ENCODE data around the gene CCDC71.

Gene CCDC71

DNA sequence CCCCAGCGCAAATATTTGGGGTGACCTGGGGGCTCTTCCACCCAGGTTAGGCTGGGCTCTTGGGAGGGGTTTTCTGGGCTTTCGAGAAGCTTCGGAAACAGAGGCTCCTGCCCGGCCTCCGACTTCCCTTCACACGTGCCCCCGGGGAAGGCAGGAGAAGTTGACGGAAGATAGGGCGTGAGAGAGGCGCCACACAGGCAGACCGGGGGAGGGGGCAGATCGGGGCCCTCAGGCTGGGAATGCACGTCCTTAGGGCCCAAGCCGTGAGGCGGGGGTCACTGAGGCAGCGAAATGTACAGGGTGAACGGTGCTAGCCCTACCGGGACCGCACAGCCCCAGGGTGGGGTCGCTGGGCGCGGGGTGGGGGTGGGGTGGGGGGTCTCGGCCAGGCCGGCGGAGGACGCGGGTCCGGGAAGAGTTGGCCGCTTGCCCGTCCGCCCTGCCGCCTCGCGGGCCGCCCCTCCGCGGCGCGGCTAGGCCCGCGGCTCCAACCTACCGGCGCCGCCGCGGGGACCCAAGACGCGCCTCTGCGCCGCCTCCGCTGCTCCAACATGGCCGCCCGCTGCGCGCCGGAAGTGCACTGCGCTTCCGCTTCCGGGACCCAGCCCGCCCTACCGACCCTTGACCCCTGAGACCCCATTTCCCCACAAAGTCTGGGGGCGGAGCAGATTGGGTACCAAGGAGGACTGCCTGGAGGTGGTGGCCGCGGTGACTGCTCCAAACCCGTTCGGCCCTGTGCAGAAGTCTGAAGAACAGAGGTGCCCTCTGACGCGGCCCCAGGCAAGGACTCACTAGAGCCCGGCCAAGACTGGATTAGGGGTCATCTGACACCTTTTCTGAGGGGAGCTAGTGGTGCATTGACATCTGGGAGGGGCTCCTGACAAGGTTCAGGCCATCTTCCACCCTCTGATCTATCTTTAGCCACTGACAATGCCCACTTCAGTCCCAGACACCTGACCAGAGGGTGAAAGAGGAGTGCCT is at the start of gene CCDC71:
CCDC71 (minus strand) TSS at position 561 of the 981 bp plus-strand sequence. CDS start 2,123 bp downstream, outside the sequence.
- H3K4me3 ChIP-seq (ENCODE audit: low read depth, low read length) = peak within 1 kb of the TSS; percentile 88

DNA sequence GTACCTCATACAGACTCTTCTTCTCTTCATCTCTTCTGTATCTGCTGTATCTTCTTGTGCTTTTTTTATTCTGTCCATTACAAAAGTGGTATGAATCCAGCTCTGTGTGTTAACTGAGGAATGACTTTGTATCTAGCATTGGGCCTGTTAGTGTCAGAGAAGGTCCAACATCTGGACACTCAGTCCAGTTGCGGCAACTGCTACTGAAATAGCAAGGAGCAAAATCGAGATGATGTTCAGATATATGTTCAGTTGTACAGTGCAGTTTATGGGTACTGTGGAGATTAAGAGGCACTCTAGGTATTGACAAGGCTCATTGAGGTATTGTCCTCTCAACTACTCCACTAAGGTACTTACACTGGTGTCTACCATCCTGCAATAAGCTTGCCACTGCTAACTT is 47.9 kb upstream of the CCDC71 start:
- no peak overlapping the region for H3K4me3 ChIP-seq (ENCODE audit: low read depth, low read length)

DNA sequence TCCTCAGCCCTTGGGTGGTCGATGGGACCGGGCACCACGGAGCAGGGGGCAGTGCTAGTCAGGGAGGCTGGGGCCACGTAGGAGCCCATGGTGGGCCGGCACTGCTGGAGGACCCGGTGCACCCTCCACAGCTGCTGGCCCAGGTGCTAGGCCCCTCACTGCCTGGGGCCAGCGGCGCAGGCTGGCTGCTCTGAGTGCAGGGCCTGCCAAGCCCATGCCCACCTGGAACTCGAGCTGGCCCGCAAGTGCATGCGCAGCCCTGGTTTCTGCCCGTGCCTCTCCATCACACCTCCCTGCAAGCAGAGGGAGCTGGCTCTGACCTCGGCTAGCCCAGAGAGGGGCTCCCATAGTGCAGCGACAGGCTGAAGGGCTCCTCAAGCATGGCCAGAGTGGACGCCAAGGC is 47.4 kb upstream of the CCDC71 start:
- no peak overlapping the region for H3K4me3 ChIP-seq (ENCODE audit: low read depth, low read length)

DNA sequence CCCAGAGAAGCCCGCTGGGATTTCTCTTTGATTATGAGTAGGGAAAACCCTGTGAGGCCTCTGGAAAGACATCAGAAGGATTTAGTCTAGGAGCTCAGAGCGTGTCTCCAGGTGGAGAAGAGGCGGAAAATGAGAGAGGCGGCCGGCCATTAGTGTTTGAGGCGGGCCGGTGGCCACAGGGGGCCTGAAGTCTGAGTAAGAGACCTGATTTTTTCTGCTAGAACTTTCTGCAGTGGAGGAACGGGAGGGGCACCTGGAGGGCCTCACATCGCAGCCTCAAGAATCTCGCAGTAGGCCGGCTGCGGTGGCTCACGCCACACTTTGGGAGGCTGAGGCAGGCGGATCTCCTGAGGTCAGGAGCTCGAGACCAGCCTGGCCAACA is 33.8 kb upstream of the CCDC71 start:
- no peak overlapping the region for H3K4me3 ChIP-seq (ENCODE audit: low read depth, low read length)

DNA sequence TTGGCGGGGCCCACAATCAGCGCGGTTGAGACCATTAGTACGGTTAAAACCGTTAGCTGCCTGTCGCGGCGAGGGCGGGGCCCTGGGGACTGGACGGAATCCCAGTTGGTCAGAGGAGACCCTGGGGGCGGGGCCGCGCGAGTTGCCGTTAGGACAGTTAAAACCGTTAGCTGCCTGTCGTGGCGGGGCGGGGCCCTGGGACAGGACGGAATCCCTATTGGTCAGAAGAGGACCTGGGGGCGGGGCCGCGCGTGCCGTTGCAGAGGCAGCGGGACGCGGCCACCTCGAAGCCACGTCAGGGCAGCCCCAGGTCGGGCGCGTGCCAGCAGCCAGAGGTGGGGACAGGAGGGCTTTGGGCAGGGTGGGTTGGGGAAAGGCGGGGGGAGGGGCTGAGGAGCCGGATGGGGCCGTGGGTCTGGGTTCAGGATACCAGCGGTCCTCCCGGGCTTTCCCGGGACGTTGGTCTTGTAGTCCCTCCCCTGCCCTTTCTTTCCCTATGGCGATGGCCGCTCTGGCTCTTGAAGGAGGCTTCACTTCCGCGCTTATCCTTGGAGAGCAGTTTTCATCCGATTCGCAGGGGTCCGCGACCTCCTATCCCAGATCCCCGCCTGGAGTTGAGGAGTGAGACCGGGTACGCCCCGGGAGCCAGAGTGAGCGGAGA is 33.2 kb upstream of the CCDC71 start:
- no peak overlapping the region for H3K4me3 ChIP-seq (ENCODE audit: low read depth, low read length)

DNA sequence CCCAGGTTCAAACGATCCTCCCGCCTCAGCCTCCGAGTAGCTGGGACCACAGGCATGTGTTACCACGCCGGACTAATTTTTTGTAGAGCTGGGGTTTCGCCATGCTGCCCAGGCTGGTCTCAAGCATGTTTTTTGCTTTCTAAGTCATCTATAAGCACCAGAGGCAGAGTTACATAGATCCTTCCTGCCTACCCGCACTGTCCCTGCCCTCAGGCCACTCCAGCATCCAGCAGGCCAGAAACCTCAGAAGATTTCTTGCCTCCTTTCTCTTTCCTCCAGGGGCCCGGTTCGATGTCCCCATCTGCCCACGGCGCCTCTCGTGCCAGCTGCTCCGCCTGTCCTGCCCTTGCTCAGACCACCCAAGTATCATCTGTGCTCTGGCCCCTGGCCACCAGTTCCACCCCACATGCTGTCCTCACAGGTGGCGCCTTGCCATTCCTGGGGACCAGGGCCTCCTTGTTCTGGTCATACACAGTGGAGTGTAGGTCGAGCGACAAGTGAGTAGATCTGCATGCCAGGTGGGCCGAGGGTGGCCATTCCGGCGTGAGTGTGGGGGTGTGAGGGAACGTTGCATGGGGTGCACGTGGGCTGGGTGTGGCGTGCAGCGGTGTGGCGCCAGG is 32.6 kb upstream of the CCDC71 start:
- H3K4me3 ChIP-seq (ENCODE audit: low read depth, low read length) = no peak overlapping the region

DNA sequence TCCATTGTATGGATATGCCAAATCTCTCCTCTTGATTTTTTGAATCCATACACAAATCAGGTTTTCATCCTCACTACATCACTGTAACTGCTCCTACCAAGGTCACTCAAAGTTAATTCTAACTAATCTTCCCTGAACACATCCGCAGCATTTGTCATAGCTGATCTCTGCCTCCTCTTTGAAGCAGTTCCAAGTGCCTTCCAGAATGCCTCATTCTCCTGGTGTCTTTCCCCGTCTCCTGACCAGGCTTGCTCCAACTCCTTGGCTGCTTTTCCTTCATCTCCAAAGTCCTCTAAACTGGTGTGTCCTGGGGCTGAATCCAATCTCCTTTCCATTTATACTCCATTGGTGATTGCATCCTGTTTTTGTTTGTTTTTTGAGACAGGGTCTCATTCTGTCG is 32.0 kb upstream of the CCDC71 start:
- H3K4me3 ChIP-seq (ENCODE audit: low read depth, low read length) = no peak overlapping the region

DNA sequence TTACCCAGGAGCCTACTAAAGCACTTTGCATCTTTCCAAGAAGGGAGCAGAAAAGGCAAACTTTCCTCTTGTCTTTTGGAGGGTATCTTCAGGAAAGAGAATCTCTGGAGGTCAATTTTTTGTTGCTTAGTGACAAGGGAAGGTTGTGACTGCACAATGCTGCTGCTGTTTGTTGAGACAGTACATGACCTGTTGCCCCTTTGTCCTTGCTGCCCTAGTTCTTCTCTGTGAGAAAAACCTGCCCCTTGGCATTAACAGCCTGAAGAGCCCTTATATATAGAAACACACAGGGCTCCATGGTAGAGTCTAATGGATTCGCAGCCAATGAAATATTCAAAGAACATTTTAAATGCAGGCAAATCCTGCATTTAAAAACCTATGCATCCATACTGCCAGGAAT is 25.6 kb upstream of the CCDC71 start:
- H3K4me3 ChIP-seq (ENCODE audit: low read depth, low read length) = no peak overlapping the region

DNA sequence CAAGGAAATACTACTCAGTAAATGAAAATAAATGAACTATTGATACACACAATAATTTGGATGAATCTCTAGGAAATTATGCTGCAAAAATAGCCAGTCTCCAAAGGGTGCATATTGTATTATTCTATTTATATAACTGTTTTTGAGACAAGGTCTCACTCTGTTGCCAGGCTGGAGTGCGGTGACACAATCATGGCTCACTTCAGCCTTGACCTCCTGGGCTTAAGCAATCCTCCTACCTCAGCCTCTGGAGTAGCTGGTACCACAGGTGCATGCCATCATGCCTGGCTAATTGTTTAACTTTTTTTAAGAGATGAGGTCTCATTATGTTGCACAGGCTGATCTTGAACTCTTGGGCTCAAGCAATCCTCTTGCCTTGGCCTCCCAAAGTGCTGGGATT is 17.7 kb upstream of the CCDC71 start:
- H3K4me3 ChIP-seq (ENCODE audit: low read depth, low read length) = no peak overlapping the region

DNA sequence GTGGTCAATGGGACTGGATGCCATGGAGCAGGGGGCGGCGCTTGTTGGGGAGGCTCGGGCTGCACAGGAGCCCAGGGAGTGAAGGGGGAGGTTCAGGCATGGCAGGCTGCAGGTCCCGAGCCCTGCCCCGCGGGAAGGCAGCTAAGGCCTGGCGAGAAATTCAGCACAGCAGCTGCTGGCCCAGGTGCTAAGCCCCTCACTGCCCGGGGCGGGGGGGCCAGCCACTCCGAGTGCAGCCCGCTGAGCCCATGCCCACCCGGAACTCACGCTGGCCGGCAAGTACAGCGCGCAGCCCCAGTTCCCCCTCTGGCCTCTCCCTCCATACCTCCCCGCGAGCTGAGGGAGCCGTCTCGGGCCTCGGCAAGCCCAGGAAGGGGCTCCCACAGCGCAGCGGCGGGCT is 16.6 kb upstream of the CCDC71 start:
- H3K4me3 ChIP-seq (ENCODE audit: low read depth, low read length) = no peak overlapping the region

DNA sequence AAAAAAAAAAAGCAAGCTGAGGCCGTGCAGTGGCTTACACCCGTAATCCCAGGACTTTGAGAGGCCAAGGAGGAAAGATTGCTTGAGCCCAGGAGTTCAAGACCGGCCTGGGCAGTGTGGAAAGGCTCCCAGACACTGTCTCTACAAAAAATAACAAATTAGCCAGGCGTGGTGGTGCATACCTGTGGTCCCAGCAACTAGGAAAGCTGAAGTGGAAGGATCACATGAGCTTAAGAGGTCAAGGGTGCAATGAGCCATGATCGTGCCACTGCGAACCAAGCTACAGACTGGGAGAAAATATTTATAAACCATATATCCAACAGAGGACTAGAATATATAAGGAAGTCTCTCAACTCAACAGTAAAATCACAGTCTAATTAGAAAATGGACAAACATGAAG is 15.2 kb upstream of the CCDC71 start:
- no peak overlapping the region for H3K4me3 ChIP-seq (ENCODE audit: low read depth, low read length)

DNA sequence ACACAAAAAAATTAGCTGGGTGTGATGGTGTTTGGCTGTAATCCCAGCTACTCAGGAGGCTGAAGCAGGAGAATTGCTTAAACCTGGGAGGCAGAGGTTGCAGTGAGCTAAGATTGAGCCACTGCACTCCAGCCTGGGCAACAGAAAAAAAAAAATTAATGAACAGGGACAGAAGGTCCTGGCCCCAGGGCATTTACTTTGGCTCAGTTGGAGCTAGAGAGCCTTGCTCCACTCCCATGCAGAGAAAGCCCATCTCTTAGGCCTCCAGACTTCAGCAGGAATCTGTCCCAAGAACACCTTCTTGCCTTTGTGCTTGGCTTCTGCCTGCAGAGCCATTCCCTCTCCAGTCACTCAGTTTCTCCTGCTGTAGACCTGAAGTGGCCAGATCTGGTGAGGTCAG is 14.0 kb upstream of the CCDC71 start:
- no peak overlapping the region for H3K4me3 ChIP-seq (ENCODE audit: low read depth, low read length)

DNA sequence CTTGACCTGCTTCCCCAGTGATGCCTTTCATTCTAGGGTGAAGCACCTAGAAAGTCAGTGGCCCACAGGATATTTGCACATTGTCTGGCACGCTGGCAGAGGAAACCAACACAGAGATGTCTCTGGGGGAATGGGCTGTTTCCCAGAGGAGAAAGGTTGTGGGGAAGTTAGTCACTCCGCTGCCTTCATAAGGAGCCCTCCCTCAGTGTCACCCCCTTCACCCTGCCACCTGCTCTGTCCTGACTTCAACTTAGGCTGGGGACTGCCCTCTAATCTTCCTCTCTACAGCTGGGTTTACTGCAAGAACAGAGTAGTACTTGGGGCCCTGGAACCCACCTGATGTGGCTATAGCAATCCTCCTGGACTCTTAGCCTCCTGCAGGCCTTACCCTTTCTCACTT is 10.9 kb upstream of the CCDC71 start:
- no peak overlapping the region for H3K4me3 ChIP-seq (ENCODE audit: low read depth, low read length)

DNA sequence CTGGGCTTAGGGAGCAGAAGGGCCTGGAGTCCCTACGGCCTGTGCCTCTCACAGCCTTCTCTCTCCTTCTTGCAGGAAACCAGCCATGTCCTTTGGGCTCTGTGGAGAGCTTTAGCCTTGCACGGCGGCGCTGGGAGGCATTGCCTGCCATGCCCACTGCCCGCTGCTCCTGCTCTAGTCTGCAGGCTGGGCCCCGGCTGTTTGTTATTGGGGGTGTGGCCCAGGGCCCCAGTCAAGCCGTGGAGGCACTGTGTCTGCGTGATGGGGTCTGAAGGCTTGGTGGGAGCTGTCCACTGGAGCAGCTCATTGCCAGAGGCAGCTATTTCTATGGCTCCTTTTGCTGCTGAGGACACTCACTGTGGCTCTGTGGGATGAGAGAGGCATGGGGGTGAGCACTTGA is 9.4 kb upstream of the CCDC71 start:
- H3K4me3 ChIP-seq (ENCODE audit: low read depth, low read length) = no peak overlapping the region

DNA sequence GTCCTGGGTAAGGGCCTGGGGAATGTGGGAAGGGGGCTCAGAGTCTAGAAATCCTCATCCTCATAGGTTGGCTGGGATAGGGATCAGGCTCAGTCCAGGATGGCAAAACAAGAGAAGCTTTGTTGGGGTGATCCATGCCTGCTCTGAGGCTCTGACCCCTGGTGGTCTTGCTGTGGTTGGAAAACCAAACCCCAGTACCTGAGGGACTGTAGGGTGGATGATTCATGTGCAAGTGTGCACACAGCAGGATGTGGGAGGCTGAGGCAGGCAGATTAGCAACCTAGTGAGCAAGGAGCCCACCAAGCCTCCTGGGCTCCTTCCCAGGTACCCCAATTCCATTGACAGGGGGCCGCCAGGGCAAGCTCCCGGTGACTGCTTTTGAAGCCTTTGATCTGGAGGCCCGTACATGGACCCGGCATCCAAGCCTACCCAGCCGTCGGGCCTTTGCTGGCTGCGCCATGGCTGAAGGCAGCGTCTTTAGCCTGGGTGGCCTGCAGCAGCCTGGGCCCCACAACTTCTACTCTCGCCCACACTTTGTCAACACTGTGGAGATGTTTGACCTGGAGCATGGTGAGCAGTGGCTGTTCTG is 8.4 kb upstream of the CCDC71 start:
- H3K4me3 ChIP-seq (ENCODE audit: low read depth, low read length) = no peak overlapping the region

DNA sequence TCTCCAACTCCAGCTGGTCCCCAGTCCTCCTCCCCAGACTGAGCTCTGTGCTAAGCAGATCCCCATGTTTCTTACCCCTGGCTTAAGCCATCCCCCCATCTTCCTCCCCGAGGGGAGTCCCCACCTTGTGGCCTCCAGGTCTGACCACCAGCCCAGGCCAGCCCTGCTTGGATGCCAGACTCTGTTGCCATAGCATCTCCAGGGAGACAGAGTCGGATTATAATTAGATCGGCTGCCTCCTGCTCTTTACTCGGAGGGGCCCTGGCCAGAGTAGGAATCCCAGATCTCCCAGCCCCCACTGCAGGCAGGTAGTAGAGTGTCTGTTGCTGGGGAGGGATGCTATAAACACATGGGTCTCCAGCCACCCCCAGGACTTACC is 7.7 kb upstream of the CCDC71 start:
- no peak overlapping the region for H3K4me3 ChIP-seq (ENCODE audit: low read depth, low read length)

DNA sequence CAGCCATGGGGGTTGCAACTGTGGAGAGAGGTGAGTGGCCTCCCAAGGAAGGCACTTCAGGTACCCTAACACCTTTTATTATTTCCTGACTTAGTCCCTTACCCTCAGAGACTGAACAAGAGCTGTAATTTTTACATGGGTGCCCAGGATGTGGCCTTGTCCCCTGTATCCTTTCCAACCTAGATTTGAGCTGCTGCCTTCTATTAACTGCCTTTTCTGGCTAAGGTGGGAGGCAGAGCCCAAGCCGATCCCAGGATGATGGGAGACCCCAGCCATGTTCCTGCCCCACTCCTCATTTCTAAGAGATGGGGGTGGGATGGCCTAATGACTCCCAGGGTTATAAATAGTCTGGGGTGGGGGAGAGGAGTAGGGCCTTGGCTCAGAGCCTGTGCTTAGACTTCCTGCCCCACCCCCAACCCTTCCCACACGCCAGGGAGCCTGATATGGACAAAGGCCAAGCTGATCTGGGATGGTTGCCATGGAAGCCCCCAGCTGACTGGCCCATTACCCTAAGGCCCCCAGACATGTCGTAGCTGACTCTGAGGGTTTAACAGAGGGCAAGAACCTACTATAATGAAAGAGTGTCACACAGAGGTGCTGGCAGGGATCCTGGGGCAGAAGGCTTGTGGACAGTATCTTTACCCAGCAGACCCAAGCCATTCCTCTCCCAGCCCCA is 7.1 kb upstream of the CCDC71 start:
- H3K4me3 ChIP-seq (ENCODE audit: low read depth, low read length) = no peak overlapping the region

DNA sequence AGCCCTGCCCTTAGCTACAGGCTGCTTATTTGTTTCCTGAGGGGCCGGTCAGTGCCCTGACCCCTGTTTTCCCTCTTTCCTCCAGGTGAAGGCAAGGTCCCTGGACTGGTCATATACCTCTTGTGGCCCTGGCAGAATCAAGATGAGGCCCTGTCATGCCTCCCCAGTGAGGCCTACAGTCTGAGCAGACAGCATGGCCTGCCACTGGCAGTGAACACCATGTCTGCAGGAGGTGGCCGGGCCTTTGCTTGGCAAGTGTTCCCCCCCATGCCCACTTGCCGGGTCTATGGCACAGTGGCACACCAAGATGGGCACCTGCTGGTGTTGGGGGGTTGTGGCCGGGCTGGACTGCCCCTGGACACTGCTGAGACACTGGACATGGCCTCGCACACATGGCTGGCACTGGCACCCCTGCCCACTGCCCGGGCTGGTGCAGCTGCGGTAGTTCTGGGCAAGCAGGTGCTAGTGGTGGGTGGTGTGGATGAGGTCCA is 6.5 kb upstream of the CCDC71 start:
- H3K4me3 ChIP-seq (ENCODE audit: low read depth, low read length) = no peak overlapping the region

DNA sequence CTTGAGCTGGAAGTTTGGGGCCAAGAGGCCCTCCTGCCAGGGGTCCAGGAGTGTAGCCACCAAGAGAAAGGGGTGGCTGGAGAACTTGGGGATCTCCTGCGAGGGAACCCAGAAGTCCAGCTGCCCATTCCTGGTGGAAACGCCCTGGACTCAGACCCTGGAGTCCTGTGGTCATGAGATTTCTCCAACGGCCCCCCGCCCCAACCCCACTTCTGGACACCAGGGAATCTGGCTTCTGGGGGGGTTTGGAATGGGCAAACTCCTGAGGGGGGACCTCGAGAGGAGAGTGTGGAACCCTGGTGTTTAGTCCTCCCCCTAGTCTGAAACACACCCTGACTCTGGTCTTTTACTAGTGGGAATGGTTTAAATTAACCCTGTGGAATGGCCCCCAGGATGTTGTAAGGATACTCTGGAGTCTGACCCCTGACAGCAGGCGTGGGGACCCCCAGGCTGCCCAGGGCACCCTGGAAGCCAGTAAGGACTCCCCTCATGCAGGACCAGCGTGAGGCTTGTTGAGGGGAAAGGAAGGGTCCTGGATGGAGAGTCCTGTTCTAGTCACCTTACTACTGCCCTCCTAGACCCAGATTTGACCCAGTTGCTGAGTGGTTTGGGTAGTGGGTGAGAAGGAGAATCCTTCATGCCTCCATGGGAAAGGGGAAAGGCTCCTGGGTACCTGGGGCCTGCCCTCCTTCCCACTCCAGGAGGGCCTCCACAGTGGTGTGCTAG is 5.8 kb upstream of the CCDC71 start:
- peak overlapping the region; percentile 53 for H3K4me3 ChIP-seq (ENCODE audit: low read depth, low read length)

DNA sequence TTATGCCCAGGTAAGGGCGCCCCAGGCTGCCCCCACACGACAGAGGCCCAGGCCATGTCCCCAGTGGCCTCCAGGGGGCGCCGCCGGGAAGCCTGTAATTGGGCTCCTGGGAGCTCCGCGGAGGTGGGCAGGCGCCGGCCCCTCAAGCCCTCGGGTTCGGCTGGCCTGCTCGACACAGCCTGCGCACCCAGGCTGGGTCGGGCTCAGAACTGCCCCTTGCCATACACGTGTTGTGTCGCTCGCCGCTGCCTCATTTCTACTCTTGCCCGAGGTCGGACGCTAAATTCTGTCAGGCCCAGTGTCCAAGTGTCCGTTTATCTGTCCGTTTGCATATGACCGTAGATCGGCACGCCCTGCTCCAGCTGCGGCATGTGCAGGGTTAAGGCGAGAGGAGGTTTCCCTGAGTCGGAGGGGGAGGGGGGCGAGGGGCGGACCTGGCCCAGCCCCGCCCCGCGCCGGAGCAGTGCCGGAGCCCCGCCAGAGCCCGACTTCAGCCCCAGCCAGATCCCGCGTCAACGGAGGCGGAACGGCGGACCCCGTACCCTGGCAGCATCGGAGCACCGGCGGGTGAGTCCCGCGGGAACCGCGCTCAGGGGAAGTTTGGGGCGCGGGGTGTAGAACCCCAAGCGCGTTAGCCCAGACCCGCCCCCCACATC is 5.1 kb upstream of the CCDC71 start, which contains the start of gene KLHDC8B:
KLHDC8B (plus strand) TSS at position 480 of the 656 bp plus-strand sequence. CDS start 1,172 bp downstream, outside the sequence.
- H3K4me3 ChIP-seq (ENCODE audit: low read depth, low read length) = peak within 1 kb of the TSS; percentile 53

Measured in iPS-11a (cell line).